T47D (cell line): ENCODE measurements around the gene ATP6V0C.

Experiments used
- DNase-seq, 2 experiments: peaks; one replicate each; pipeline versions ENCODE4 v3.0.0 to v3.0.0-alpha.2; 2011 to 2012; ENCODE audit warnings: low read depth in 1 of 2, low spot score in 1 of 2
- JUND ChIP-seq: IDR thresholded peaks from 2 replicates; pipeline ENCODE4 v1.6.1; 2012; ENCODE audit warnings: low read depth
- in situ Hi-C: cut with HindIII; loops from 2 replicates; pipeline ENCODE4 v1.10.0; 2016; ENCODE audit warnings: low sequenced_read_pairs, low pct_unique_long_range_greater_than_20kb

ATP6V0C gene

DNA sequence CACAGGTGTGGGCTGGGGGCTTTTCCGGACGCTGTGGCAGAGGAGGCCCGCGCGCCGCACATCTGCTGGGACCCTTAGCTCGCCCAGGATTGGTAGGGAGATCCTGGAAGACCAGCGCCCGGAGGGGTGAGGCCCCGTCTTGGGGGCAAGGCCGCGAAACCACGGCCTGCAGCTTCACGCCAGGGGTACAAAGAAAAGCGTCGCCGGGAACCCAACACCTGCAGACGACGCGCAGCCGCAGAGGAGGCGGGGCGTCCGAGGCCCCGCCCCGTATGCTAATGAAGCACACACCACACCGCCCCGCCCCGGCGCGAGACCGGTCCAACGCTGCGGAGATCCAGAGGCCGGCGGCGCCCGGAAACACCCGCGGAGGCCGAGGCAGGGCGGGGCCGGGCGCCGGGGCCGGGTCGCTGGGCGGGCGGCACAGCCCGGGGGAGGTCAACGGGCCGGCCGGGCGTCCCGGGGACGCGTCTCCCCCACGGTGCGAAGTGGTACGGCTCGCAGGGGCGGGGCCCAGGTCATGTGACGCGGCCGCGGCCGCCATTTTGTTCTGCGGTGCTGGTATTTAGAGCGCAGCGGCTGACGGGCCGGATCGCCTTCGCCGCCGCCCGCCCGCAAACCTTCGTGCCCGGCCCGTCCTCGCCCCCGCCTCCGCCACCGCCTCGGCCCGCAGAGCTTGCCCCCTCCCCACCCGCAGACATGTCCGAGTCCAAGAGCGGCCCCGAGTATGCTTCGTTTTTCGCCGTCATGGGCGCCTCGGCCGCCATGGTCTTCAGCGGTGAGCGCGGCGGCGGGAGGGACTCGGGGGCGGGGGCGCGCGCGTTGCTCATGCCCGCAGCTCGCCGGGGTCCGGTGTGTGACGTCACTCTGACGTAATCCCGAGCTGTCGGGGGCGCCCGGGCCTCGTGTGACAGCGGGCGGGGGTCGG, at the start of gene ATP6V0C:
TSS of gene ATP6V0C (plus strand) at position 548 of the 928 bp plus-strand sequence. CDS start at position 700, 152 bp downstream.
- TF ChIP-seq JUND: no peak
- in situ Hi-C loops: no loop called here
- DNase-seq: peak; percentile 96 to 98

GRCh38 chr16:2464333-2464732, 49.4 kb upstream of the ATP6V0C start:
- no peak for DNase-seq
- in situ Hi-C loops: no loop called here
- TF ChIP-seq JUND: no peak

- no peak for TF ChIP-seq JUND
- peak in 1 of 2 experiments; percentile 37 for DNase-seq
Measured at GRCh38 chr16:2465653-2466415, 47.9 kb upstream of the ATP6V0C start.

DNA sequence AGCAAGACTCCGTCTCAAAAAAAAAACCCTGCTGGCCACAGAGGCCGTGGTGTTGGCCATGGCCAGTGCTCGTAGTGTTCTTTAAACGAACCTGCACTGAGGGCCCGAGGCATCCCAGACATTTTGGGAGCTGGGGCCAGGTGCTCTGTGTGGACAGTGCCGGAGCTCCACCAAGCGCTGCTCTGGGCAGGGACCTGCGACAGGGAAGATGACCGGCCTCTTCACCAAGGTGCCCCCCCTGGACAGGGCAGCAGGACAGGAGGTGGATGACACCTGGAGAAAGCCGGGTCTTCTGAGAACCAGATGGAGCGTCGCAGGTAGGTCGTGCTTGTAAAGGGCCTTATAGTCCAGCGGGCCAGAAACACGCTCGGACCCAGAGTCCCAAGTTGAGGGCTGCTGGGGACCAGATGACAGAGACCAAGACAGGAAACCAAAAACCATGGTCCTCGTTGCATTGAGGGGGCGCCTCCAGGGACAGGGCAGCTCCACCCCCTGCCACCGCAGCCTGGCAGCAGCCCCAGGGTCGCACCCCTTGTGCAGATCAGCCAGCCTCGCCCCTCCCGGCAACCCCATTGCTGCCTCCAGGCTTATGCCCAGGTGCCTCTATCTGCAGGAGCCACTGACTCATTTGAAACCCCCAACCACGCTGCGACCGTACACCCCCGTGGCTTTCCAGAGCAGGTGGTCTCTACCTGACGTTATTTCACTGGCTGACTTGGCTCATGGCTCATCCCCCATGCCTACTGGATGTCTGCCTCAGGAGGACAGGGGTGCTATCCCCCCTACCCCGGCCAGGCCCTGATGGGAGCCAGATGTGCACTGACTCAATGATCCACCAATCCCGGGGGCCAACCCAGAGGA, 46.9 kb upstream of the ATP6V0C start:
- in situ Hi-C loops: no loop called here

More at GRCh38 chr16:2465653-2466415, 47.9 kb upstream of the ATP6V0C start:
- in situ Hi-C loops: no loop called here

DNA sequence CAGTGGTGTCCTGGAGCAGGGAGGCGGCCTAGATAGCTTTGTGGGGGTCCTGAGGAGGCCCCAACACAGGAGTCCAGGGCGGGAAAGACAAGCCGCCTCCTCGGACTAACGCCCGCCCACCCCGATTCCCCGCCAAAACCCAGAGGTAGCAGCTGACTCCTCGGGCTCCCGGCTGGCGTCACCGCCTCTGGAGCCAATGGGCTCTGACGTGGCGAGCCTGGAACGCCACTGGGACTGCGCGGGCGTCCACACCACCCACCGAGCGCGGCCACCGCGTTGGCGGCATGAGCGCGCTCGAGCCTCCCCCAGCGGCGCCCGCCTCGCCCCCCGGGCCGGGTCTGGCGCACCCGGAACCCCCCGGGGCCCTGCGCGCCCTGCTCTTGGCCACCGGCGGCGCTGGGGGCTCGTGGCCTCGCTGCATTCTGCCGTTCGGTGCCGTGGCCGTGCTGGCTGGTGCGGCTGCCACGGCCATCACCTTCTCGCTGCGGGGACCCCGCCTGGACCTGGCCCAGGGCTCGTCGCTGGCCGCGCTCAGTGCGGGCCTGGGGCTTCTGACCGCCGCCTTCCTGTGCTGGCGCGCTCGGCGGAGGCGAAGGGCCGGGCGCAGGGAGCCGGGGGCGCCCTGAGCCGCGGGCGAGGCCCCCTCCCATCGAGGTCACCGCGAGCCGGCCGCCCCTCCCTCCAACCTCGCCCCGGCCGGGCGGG, 46.1 kb upstream of the ATP6V0C start:
- DNase-seq: peak; percentile 67 to 79
- in situ Hi-C loops: no loop called here
- no peak for TF ChIP-seq JUND

More for the DNA sequence above, 46.9 kb upstream of the ATP6V0C start:
- no peak for TF ChIP-seq JUND
- no peak for DNase-seq

- no peak for TF ChIP-seq JUND
- peak; percentile 38 to 52 for DNase-seq
- in situ Hi-C loops: no loop called here
Measured at GRCh38 chr16:2468233-2468724, 45.5 kb upstream of the ATP6V0C start.

DNA sequence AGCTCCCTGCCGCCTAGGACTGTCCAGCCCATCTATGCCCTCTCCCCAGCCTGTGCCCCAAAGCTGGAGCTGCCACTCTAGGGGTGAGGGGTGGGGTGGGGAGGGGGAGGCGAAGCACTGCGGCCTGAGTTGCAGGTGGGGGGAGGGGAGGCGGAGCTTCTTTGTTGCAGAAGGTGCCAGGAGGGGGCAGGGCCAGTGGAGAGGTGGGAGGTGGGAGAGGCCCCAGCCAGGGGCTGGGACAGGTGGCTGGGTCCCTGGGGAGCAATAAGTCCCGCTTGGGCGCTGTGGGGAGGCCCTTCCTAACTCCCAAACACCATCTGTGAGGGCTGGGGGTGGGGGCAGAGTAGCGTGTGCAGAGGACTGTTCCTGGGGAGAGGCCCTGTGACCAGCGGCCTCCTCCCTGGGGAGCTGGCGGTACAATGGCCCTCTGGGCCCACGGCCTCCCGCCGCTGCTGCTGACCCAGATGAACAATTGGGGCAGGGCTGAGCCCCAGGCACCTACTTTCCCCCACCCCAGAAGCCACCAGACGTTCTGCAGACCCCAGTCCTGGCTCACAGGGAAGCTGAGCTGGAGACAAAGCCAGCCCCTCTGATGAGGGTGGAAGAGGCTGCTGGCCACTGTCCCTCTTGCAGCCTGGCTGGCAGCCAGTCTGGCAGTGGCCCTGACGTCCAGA, 44.9 kb upstream of the ATP6V0C start:
- TF ChIP-seq JUND: no peak
- in situ Hi-C loops: no loop called here
- no peak for DNase-seq

DNA sequence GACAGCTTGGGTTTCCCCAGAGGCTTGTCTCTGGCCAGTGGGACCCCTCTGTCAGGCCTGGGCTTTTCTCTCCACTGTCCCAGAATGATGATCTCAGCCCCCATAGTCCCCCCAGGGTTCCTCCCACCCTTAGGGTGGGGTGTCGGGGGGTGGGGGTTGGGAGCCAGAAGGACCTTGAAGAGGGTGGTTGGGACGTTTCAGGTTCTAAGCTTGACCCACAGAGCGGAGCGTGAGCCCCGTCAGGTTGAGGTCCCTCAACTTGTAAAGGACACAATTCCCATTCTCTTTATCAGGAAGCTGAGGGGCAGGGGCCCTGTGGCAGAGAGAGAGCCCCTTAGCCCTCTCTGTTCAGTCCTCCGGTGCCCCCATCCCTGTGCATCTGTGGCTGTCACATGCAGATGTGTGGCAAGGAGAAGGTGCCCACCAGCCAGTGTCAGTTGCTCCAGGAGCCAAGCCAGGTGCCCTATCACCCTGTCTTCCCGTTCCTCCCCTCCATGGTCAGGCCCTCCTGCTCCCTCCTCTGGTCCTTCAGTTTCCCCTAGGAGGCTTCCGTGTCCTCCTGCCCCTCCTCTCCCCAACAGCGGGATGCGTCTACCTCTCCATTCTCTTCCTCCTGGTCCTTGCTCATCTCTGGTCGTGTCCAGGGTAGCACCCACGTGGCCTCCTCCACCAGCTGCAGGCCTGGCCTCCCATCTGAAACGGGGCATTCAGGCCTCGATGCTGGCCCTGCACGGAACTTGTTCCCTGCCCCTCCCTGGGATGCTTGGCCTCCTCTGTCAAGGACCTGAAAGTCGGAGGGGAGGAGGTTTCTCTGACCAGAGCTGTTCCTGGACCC, 44.1 kb upstream of the ATP6V0C start:
- no peak for TF ChIP-seq JUND
- in situ Hi-C loops: no loop called here
- DNase-seq: no peak

GRCh38 chr16:2470234-2470601, 43.5 kb upstream of the ATP6V0C start:
- no peak for DNase-seq
- in situ Hi-C loops: no loop called here

DNA sequence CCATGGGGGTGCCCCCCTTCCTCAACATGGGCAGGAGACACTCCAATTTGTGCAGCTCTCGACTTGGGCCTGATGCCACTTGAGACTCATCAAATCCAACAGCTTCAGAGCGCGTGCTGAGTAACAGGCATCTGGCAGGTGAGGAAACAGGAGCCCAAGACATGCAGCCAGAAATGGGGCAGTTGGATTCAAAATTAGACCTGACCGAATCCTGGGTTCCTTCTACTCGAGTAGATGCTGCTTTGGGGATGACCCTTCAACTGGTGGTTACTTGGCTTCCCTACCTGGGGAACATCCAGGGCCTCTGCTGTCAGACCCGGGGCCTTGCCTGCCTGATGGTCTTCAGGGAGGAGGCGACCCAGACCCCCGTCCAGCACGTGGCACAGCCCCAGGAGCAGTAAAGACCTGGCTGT, 43.1 kb upstream of the ATP6V0C start:
- peak in 1 of 2 experiments; percentile 37 for DNase-seq
- in situ Hi-C loops: no loop called here
- TF ChIP-seq JUND: no peak

More at GRCh38 chr16:2470234-2470601, 43.5 kb upstream of the ATP6V0C start:
- no peak for TF ChIP-seq JUND
